HG03342 (cell line): ENCODE measurements around the gene CNTNAP5.

Experiments used
- ATAC-seq: cut with Tn5 transposase; IDR thresholded peaks from one replicate; pipeline ENCODE4 v1.9.1; 2021; ENCODE audit warnings: mild to moderate bottlenecking, moderate library complexity; ENCODE audit not compliant: unreplicated experiment

The CNTNAP5 gene

DNA sequence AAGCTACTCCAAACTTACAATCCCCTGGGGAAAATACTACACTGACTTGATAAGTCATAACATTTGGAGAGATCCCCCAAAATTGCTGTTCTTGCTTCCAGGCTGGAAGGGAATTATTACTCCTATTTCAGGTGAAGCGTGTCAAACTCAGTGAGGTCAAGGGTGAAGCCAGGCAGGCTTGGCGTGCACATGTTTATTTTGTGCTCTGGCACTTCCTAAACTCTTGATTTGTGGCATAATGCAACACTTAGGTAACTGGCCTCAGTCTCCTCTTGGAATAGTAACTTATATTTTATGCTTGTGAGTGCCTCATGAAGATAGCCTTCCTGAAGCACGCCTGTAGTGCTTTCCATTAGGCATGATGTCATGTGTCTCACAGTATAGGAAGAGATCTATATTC is 751.2 kb downstream of the CNTNAP5 start:
- no peak for ATAC-seq

DNA sequence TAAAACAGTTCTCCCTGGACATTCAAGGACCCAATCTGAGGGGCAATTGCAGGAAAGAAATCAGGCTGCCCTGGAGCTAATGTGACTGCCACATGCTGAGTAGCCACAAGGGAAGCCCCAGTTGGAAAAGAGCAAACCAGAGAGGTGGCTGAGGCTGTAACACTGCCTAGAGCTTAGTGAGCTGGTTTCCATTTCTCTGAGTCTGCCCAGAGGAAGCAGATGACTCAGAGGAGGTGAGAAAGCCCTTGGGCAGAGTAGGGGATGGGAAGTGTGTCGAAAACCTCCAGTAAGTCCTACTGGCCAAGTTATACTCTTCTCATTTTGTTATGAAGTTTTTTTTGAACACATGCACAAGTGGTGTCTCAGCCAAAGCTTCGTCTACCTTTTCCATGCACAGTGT is 753.0 kb downstream of the CNTNAP5 start:
- no peak for ATAC-seq

DNA sequence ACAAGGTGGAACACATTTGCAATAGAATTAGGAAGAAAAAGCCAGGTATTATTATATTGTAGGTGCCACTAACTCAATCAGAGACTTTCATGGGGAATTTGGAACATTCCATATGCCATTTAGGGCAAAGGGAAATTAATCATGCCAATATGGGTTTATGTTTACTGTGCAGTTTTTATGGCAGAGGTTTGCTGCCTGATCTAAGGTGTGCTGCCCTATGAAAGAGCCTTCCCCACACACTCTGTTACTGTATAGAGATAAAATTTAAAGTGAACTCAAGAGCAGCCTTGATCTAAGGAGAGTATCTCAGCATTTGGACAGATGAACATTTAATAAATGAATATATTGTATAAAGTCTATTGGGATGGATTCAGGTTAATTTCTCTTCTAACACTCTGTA is 771.6 kb downstream of the CNTNAP5 start:
- ATAC-seq: no peak

DNA sequence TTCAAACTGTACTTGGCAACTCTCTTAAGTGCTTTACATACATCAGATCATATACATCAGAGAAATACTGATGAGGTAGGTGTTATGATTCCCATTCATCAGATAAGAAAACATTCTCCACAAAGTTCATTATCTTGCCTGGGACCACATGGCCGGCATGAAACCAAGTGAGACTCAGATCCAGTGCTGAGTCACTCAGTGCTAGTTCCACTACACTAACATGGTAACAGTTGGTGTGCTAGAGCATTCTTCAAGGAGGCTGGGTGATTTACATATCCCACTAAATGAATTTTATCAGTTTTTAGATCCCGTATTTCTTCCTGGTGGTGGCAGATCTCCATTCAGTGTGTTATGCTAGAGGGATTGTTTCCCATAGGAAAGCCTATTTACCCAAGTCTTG is 772.0 kb downstream of the CNTNAP5 start:
- no peak for ATAC-seq

DNA sequence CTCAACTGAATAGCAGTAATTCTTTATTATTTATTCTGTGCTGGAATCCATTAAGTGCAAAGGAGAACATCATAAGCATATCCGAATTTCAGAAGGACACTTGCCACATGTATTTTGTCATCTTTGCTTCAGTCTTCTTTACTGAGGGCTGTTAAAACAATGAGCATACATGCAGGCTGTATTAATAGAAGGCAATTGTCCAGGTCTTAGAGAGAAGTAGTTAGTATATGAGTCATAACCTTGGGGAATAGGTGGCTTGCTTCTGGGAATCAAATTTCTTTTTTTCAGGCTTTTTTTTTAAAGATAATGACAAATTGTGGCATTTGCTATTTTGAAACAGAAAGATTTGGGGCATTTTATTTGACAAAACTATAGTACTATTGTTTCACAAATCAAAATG is 773.5 kb downstream of the CNTNAP5 start:
- ATAC-seq: no peak

DNA sequence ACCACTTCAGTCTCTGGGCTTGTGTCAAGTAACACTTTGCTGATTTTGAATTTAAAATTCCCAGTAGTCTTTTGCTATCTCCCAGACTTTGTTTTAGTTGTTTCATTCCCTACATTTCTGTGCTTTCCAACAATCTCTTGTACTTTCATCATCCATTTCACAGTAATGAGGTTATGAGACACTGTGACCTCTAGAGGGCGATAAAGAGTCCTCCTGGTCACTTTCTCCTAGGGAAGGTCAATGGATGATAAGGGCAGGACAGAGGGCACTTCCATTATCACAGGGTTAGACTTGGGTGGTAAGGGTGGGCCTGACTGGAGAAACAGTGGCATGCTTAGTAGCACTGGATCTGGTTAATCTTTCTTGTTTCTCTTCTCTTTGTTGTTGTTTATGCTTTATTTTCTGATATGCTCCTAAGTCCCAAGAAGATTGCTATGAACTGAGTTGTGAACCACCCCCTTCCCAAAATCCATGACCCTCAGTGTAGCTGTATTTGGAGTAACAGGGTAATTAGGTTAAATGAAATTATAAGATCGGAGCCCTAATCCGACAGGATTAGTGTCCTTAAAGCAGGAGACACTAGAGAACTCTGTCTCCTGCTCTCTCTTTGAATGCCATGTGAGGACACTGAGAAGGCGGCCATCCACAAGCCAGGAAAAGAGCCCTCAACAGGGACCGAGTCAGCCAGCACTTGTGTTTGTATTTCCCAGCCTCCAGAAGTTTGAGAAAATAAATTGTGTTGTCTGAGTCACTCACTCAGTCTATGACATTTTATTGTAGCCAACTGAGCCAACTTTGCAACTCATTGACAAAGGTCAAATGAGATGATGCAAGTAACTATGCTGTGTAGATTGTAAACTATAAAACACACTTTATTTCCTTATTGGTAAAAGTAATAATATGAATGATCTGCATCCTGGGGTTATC is 779.2 kb downstream of the CNTNAP5 start:
- peak; percentile 71 for ATAC-seq

DNA sequence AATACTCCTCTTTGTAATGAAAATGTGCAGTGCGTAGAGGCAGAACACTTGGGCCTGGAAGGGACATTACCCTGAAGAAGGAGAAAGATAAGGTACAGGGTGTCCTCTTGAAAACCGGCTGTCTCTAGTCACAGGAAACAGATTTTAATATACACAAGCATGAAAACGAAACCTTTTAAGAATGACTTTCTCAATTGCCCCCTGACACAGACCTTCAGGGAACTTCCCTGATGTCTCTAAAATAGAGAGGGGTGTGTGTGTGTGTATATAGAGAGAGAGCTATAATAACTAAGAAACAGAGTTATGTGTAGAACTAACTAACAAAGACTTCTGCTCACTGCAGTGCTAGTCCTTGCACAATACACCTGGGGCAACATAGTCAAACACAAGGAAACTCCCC is 780.0 kb downstream of the CNTNAP5 start:
- ATAC-seq: peak; percentile 78

DNA sequence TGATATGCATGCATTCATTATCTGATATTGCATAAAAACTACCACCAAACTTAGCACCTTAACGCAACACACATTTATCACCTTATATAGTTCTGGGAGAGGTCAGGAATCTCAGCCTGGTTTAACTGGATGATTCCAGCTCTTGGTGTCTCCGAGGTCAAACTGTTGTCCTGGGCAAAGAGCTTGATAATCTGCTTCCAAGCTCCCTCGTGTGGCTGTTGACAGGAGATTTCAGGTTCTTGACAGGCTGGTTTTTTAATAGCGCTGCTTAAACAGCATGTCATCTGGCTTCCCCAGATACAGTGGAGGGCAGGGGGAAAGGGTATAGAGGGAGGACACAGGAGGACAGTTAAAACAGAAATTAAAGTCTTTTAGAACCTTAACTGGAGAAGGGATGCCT is 785.0 kb downstream of the CNTNAP5 start:
- no peak for ATAC-seq

DNA sequence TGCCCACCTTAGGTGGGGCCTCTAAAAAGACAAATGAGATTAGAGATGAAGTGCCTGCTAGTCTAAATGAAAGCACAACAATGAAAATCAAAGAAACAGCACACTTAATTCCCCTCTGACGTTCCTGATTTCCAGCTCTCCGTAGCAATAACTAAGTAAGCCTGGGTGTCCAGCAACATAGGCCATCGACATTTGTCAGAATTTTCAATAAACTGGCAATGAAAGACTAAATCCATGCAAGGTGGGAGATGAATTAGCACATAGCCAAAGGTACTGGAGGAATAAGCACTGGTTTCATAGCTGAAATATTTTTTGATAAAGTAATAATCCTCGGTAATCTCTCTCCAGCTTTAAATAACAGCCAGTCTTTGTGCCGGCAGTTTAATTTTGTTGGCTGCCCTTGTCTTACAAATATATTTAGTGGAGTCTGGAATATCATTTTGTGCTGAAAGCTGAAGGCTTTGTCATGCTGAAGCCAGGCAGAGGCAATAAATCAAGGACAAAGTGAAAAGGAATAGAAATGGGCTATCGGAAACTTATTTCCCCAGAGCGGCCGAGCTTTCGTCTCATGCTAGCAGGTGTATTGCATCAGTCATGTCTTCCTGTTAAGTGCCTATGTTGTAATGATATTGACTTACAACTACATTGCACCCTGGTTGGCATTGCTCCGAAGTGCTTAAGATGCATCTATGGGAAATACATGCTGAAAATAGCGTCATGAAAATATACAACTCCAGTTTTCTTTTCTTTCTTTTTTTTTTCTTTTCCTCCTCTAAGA is 790.1 kb downstream of the CNTNAP5 start:
- no peak for ATAC-seq

DNA sequence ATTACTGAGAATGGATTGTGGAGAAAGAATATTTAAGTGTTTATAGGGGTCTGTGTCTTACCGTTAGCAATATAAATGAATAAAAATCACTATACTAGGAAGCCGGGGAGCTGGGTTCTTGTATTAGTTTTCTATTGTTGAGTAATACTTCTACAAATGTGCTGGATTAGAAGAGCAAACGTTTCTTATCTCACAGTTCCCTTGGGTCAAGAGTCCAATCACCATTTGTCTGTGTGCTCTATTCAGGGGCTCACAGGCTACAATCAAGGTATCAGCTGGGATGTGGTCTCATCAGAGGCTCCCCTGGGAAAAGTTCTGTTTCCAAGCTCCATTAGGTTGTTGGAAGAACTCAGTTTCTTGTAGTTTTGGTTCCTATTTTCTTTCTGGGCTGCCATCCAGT is 790.9 kb downstream of the CNTNAP5 start:
- ATAC-seq: no peak

DNA sequence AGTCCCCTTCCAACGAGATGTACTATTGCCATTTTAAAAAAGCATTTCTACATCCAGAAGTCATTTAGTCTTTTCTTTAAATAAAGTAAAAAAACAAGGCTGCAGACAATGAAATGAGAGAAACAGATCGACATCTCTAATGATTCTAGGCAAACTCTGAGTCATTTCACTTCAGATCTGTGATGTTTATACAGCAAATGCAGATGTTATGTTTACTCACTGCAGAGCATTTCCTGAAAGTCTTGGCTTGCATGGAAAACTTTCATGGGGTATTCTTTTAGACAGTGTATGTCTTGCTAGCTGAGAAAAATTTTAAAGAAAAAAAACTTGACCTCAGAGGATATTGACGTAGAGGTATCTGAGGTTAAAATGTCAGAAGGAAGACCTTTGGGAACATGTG is 797.4 kb downstream of the CNTNAP5 start:
- ATAC-seq: no peak

DNA sequence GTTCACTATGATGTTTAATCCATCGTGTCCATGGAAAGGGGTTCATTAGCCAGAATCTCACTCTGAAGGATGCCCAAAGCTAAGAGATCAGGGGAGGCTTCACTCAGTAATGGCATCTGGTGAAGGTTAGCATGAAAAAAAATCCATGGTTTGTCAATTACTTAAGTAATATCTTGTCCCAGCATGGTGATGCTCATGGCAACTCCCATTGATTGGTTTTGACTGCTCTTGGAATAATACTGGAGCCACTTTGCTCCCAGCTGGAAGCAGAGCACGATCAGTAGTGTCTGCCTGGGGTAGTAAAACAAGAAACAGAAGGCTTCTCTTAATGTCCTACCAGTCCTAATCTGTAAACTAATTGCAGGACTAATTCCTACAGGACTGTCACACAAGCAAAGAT is 799.4 kb downstream of the CNTNAP5 start:
- ATAC-seq: no peak

DNA sequence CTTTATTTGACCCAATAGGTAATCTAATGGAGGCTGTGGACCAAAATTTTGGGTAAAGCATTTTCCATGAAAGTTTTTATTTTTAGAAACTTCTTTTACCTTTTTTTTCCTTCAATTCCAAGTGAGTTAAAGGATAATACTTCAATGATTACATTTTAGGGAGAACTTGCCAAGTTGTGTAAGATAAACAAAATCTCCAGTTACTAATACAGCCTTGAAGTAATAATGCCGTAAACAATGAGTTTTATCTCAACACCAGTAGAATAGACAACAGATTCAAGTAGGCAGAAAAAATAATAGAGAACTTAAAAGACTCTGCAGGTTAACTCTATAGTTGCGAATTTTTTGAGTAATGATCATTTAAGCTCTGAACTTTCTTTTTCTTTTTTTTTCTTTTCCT is 807.4 kb downstream of the CNTNAP5 start:
- ATAC-seq: no peak

DNA sequence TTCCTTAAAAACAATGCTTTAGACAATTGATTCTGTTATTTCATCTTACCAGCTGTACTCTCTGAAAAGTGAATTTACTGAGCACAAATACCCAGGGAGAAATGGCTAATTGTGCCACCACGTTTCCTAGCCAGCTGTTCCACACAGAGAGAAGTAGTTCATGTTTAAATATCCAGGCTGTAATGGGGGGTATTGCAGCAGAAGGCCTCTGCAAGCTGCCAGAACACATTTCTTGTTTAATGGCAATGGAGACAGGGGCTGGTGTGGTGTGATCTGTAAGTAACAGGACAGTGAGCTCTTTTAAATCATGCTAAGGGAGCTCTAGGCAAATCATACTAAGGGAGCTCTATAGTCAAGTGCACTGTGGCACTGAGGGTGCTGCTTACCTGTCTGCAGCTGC is 809.2 kb downstream of the CNTNAP5 start:
- ATAC-seq: no peak

DNA sequence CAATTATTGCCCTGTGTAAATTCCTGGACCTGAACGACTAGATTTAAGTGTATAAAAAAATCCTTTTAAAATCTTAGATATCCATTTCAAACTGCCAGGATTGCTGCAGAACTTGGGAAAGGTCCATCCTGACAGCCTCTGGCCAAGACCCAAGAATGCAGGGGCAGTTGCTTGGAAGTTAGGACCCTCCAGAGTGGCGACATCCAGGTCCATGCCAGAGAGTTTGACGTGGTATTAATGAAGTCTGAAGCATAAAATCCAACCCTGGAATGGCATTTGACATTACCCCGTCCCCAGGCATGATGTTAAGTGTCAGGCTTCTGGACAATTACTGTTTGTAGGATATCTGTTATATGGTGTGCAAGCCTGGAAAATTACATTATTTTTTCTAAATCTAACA is 810.2 kb downstream of the CNTNAP5 start:
- ATAC-seq: no peak

DNA sequence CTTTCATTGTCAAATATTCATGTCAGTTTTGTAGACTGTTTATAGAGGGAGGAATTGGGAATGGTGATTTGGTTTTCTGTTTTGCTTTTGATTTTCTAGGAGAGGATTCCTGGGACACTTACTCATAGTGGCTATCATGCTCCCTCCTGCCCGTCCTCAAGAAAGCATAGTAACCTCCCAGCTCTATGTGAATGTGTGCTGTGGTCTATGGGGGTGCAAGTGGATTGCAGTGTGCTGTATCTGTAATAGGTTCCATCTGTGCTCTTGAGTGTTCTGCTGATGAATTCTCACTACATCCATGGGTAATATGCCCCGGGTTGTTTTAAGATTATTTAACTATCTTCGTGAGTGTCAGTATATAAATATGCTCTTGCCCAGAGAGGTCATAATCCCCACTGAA is 811.3 kb downstream of the CNTNAP5 start:
- ATAC-seq: no peak

DNA sequence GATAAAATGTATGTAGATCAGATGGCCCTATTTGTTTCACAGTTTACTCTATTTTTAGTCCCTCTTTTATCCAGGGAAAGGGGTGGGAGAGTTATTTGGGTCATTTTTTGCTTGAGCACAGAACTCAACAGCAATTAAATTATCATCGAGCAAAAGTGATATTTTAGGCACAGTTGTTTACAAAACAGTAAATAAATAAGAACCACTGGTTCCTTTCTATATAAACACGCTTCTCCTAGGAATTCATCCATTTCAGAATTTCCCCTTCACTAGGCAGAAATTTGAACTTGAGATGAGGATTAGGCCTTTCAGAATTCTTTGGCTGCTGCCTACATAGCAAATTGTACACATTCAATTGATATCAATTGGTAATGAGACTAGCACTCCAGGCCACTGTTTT is 812.4 kb downstream of the CNTNAP5 start:
- no peak for ATAC-seq

DNA sequence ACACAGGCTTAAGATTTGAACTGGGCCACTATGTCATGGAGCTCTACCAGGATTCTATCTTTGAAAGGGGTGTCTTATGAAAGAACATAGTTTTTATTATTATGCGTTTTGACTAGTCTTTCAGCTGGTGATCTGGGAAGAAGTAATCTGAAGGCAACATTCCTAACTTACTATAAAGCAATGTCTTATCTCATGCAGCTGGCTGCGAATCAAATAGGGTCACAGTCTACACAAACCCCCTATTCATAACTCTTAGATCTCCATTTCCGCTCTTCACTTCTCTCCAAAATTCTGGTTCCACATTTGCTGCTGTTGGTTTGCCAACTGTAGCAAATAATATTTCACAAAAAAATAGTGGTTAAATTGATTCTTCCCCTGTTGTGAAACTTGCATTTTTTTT is 813.3 kb downstream of the CNTNAP5 start:
- ATAC-seq: no peak

DNA sequence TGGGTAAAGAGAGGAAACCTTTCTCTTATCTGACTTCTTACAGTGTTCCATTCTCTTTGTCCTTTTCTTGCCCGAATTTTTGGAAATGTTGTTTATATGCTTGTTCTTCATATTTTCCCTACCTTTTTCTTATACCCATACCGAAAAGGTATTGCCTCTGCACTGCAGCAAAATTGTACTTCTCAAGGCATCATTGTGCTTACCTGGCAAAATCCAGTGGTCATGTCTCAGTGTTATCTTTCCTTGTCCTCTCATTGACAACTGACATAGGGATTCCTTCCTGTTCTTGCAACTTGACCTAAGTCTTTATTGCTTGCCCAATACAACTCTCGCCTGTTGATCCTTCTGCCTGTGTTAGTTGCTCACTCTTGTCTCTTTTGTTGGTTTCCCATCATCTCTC is 842.2 kb downstream of the CNTNAP5 start:
- ATAC-seq: no peak

DNA sequence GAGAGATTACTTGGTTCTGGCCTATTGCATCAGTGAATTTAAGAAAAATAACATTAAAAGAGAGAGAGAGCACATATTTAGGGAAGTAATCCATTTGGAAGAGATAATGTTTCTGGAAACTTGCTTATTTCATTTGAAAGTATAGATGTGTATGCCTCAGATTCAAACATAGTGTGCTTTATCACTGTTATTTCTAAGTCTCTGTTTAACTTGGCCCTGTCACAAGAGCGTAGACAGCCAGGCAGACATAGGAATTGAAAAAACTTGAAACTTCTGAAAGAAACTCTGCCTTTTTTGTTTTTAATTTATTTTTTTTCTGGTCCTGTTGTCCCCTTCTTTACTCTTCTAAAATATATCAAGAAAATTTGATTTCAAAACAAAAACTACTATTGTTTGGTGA is 849.1 kb downstream of the CNTNAP5 start:
- ATAC-seq: no peak

DNA sequence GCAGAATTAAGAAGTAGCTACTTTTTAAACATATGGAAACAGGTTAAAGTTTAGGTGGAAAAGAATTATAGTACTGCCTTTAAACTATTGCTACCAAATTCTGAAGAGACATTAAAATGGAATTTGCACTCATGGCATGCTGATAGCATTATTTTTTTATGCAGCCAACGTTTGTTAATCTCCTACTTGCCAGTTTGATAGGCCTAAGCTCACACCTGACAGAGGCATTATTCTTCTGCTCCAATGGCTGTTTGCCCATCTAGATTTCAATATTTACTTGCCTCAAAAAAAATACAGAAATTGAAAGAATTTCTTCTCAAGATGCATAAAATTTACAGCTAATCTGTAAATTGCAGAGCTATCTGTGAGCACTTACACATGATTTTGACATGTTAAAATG is 849.6 kb downstream of the CNTNAP5 start:
- no peak for ATAC-seq

DNA sequence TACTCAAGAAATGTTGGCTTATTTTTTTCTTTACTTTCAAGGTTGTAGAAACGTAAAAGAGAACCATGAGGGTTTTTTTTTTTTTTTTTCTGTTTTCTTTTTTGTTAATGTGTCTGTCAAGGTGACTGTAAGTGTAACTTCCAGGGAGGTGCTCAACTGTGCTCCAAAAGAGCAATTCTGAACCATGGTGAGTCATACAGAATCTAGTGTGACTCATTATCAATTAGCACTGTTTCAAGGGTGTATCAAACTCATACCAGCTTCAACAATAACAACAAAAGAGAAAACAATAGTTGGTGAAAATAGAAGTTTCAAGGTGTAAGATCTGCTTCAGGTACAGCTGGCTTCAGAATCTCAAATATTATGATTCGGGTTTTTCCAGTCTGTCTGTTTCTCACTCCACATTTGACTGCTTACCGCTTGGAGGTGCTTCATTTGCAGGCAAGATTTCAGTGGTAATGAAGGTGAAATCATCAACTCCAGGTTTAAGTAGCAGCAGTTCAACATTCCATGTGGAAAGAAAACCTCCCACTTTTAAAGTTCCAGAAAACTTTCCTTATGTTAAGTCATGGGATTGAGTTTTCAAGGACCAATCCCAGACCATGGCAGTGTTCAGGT is 850.6 kb downstream of the CNTNAP5 start:
- ATAC-seq: no peak
